Measurements from ENCODE around the gene IFNB1. TPM values are rescaled to one million over a fixed set of nuclear protein-coding genes. Genes with fewer than 3 reads are reported as not detected.

The IFNB1 gene
- total RNA-seq, 1 donor from 2014 or later = not detected

DNA sequence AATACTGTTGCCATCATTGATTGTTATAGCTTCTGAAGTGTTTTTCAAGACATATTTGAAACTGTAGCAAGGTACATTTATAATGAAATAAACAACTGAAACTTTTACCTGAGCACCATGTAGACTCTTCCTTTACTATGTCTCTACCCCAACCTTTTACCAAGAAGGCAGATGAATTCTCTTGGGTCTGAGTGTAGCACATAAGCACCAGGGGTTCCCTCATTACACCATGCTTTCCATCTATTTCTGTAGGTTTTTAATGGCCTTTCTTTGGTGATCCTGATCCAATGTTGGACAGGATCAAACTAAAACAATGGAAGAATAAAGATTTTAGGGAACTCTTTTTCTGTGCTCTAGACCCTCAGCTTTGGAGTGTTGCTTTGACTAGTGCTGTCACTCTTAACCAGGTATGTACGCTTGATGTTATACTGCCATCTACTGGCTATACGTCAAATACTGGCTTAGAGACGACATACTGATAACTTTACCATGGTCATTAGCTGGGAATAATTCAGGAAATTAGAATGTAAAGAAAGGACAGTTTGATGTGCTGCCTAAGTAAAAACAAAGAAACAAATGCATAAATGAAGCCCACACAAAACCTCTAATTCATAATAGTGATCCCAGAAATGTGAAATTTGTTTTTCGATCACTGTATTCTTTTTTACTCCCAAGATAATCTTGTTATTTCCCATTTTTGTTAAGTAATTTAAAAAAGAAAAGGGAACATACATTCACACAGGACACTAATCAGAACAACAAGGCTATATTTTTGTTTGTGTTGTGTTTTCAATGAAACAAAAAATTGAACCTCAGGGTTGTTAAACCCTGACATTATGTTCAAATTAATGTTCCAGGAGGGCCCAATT lies 33.2 kb upstream of the IFNB1 start:
- DNase-seq = no peak
- Histone ChIP-seq H3K27ac (no peak overlapping the region), H3K4me1 (no peaks in the 10 kb centered on the region), H3K9me3 (no peaks in the 10 kb centered on the region), H3K36me3 (no peaks in the 10 kb centered on the region), H3K27me3 (no peaks in the 10 kb centered on the region), H3K4me3 (no peak overlapping the region)
- ATAC-seq = peak; percentile 96
- TF ChIP-seq CTCF (IDR thresholded peaks at IDR 0.05) = peak; percentile 86
- intact Hi-C loops (cut with DNase I) = loop anchor here (10.0 kb wide), 1 partner anchor 1186 kb away; no protein-coding TSS in a partner anchor

DNA sequence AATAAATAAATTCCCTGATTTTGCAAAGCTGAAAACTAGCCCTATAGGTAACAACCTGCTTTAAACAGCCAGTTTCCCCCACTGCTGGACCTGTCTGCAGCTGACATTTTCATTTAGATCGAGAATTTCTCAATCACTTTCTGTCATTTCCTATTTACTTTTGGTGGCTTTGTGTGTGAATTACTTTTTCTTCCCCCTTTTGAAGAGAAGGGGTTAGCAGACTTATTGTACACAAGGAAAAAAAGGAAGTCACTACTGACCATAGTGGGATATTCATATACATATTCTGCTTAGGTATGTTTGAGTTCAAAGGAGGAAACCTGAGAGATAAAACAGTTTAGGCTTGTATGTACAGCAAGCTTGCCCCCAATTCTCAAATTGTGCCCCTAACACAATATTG lies 27.0 kb upstream of the IFNB1 start:
- H3K27ac ChIP-seq = no peak overlapping the region

DNA sequence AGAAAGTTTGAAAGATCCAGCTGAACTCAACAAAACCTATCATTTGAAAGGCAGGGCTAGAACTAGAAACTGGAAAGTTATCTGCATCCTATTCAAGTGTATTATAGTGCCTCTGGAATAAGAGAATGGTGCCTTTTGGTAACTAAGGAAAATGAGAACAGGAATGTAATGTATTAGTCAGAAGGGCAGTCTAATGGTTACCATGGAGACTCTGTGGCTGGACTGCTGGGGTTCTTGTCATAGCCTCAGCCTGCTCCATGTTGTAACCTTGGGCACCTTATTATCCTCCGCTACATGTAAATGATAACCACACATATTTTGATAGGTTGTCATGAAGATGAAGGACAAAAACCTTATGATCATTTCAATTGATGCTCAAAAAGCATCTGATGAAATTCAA lies 24.6 kb upstream of the IFNB1 start:
- intact Hi-C loops (cut with DNase I) = no loop called here
- no peaks in the 10 kb centered on the region for H3K9me3 ChIP-seq
- H3K27ac ChIP-seq = no peak overlapping the region

More for the DNA sequence above, 27.0 kb upstream of the IFNB1 start:
- ATAC-seq (peak; percentile 68), DNase-seq (no peak)
- H3K4me3 ChIP-seq = no peak overlapping the region
- intact Hi-C loops (cut with DNase I) = no loop called here
- no peaks in the 10 kb centered on the region for H3K27me3 ChIP-seq
- TF ChIP-seq CTCF (IDR thresholded peaks at IDR 0.05) = no peak
- H3K36me3 ChIP-seq = no peaks in the 10 kb centered on the region
- H3K9me3 ChIP-seq = no peaks in the 10 kb centered on the region
- H3K4me1 ChIP-seq = no peaks in the 10 kb centered on the region

GRCh38 chr9:21097817-21098216 lies 20.1 kb upstream of the IFNB1 start:
- Histone ChIP-seq H3K27ac (no peak overlapping the region), H3K9me3 (no peaks in the 10 kb centered on the region), H3K36me3 (no peaks in the 10 kb centered on the region), H3K27me3 (no peaks in the 10 kb centered on the region), H3K4me3 (no peak overlapping the region), H3K4me1 (peaks cover 13% of the 10 kb centered on the region)
- ATAC-seq (no peak), DNase-seq (no peak)
- no peak for TF ChIP-seq CTCF (IDR thresholded peaks at IDR 0.05)
- intact Hi-C loops (cut with DNase I) = no loop called here

More for the DNA sequence above, 24.6 kb upstream of the IFNB1 start:
- DNase-seq (no peak), ATAC-seq (no peak)
- Histone ChIP-seq H3K36me3 (no peaks in the 10 kb centered on the region), H3K4me1 (no peaks in the 10 kb centered on the region), H3K27me3 (no peaks in the 10 kb centered on the region), H3K4me3 (no peak overlapping the region)
- TF ChIP-seq CTCF (IDR thresholded peaks at IDR 0.05) = no peak

GRCh38 chr9:21096901-21097255 lies 19.1 kb upstream of the IFNB1 start:
- H3K9me3 ChIP-seq = no peaks in the 10 kb centered on the region
- ATAC-seq = no peak
- no peaks in the 10 kb centered on the region for H3K27me3 ChIP-seq
- no peaks in the 10 kb centered on the region for H3K36me3 ChIP-seq
- no peak for TF ChIP-seq CTCF (IDR thresholded peaks at IDR 0.05)
- no peak overlapping the region for H3K27ac ChIP-seq
- intact Hi-C loops (cut with DNase I) = no loop called here
- no peak overlapping the region for H3K4me3 ChIP-seq
- H3K4me1 ChIP-seq = peaks cover 13% of the 10 kb centered on the region
- DNase-seq = no peak

Measured in upper lobe of right lung (tissue), 1 donor.